ENCODE results near the gene BRWD1.
"Not testable (repeated sequence)": the region's sequence is repeated elsewhere in the genome, so short reads cannot be mapped to it uniquely, and the experiment has no call there.

BRWD1 gene

GRCh38 chr21:39224930-39225329 is 88.5 kb downstream of the BRWD1 start:
- TF ChIP-seq, protein P1, sequence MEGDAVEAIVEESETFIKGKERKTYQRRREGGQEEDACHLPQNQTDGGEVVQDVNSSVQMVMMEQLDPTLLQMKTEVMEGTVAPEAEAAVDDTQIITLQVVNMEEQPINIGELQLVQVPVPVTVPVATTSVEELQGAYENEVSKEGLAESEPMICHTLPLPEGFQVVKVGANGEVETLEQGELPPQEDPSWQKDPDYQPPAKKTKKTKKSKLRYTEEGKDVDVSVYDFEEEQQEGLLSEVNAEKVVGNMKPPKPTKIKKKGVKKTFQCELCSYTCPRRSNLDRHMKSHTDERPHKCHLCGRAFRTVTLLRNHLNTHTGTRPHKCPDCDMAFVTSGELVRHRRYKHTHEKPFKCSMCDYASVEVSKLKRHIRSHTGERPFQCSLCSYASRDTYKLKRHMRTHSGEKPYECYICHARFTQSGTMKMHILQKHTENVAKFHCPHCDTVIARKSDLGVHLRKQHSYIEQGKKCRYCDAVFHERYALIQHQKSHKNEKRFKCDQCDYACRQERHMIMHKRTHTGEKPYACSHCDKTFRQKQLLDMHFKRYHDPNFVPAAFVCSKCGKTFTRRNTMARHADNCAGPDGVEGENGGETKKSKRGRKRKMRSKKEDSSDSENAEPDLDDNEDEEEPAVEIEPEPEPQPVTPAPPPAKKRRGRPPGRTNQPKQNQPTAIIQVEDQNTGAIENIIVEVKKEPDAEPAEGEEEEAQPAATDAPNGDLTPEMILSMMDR (IDR thresholded peaks at IDR 0.05; ENCODE audit: control insufficient read depth, insufficient read depth, low read depth, low read length, missing control alignments), result no peak
- H3K4me3 ChIP-seq (ENCODE audit: control insufficient read depth, low read depth, low read length), result no peak overlapping the region
- DNase-seq (ENCODE audit: low read depth), result no peak

DNA sequence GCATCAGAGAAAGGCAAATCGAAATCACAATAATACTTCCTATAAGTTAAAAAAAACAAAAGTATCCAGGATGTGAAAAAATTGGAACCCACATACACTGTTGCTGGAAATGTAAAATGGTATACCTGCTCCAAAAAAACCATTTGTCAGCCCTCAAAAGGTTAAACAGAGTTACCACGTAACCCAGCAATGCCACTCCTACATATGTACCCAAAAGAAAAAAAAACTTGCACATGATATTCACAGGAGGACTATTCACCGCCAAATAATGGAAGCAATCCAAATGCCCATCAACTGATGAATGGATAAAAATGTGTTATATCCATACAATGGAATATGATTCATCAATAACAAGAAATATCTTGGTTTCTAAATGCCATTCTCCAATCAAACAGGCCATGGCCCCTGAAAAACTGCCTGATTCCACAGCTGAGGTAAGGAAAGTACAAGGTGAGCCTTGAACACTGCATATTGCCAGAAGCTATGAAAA is 91.4 kb downstream of the BRWD1 start:
- DNase-seq (ENCODE audit: low read depth), result no peak
- TF ChIP-seq, protein P1 (IDR thresholded peaks at IDR 0.05; ENCODE audit: control insufficient read depth, insufficient read depth, low read depth, low read length, missing control alignments), result no peak
- H3K4me3 ChIP-seq (ENCODE audit: control insufficient read depth, low read depth, low read length), result no peak overlapping the region

- DNase-seq (ENCODE audit: low read depth), result no peak
- H3K4me3 ChIP-seq (ENCODE audit: control insufficient read depth, low read depth, low read length), result no peak overlapping the region
- TF ChIP-seq, protein P1 (IDR thresholded peaks at IDR 0.05; ENCODE audit: control insufficient read depth, insufficient read depth, low read depth, low read length, missing control alignments), result no peak
Measured at GRCh38 chr21:39221282-39221996, 92.0 kb downstream of the BRWD1 start.

GRCh38 chr21:39220875-39221274 is 92.6 kb downstream of the BRWD1 start:
- not testable (repeated sequence) for H3K4me3 ChIP-seq (ENCODE audit: control insufficient read depth, low read depth, low read length); DNase-seq (ENCODE audit: low read depth)

DNA sequence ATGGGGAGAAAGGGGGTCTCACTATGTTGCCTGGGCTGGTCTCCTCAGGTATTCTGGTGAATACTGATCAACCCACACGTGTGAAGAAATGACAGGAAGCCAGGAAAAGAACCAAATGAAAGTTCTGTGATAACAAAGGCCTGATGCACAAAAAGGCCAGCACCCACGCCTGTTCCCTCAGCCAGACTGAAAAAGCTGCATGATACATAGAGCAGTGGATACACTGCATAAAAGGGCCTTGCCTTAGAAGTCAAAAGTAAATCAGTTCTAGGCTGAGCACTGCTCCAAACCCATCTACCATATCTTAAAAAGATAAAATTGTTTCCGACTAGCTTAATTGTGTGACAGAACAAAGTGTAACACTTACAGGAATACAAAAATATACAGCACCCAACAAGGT is 93.3 kb downstream of the BRWD1 start:
- TF ChIP-seq, protein P1 (IDR thresholded peaks at IDR 0.05; ENCODE audit: control insufficient read depth, insufficient read depth, low read depth, low read length, missing control alignments), result no peak
- no peak for DNase-seq (ENCODE audit: low read depth)
- no peak overlapping the region for H3K4me3 ChIP-seq (ENCODE audit: control insufficient read depth, low read depth, low read length)

GRCh38 chr21:39218082-39218409 is 95.4 kb downstream of the BRWD1 start:
- no peak overlapping the region for H3K4me3 ChIP-seq (ENCODE audit: control insufficient read depth, low read depth, low read length)
- DNase-seq (ENCODE audit: low read depth), result no peak
- TF ChIP-seq, protein P1 (IDR thresholded peaks at IDR 0.05; ENCODE audit: control insufficient read depth, insufficient read depth, low read depth, low read length, missing control alignments), result no peak

DNA sequence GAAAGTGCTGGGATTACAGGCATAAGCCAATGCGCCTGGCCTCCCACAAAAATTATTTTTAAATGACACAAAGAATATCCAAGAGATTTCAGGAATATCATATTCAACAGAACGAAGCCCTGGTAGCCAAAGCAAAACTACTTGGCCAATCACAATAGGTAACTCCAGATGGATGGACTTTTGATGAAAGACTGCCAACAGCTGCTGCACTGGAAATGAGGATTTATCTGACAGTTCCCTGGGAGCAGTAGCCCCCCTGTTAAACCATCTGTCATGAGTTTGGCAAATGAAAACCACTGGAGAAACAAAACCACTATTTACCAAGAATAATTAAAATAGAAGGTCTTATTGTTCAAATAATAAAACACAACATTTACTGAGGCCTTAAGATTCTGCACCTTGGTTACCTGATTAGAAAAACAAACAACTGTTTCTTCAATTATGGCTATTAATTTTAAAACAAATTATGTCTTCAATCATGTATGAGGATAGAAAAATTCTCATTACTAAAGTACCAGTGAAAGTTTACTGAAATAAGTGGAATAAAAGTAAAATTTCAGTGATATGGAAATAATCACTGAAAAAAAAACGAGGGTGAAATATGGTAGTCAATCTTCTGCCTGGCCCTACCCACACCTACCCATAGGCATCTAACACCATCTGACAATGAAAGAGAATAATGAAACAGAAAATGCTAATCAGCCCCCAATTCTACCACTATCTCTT is 95.9 kb downstream of the BRWD1 start:
- no peak overlapping the region for H3K4me3 ChIP-seq (ENCODE audit: control insufficient read depth, low read depth, low read length)
- no peak for DNase-seq (ENCODE audit: low read depth)
- TF ChIP-seq, protein P1 (IDR thresholded peaks at IDR 0.05; ENCODE audit: control insufficient read depth, insufficient read depth, low read depth, low read length, missing control alignments), result no peak
